GM12878 (cell line): ENCODE data around the gene PRG3. TPM values are rescaled to one million over a fixed set of nuclear protein-coding genes. Genes with fewer than 3 reads are reported as not detected.

ENCODE experiments used
- ATAC-seq: fragments of 200-7000 bp; cut with Tn5 transposase; 3 replicates; pipeline ENCODE4 v1.9.1; 2020; ENCODE audit warnings: mild to moderate bottlenecking, moderate library complexity
- BruUV-seq: library from RNA; stranded (reverse); fragments of 400-500 nt; replicated peaks from 2 replicates; lab custom pipeline; 2021; lab: Mats Ljungman, UMichigan
- CTCF ChIA-PET: fragments of 300-600 bp; sonication (Branson Sonifier 250); formaldehyde crosslinking; extraction: SDS; loops from one replicate; lab custom pipeline; 2021; ENCODE audit warnings: inconsistent platforms; lab: Yijun Ruan, JAX
- POLR2A ChIA-PET: fragments of 350-600 bp; formaldehyde crosslinking; extraction: SDS; loops from one replicate; lab custom pipeline; 2021; ENCODE audit warnings: inconsistent platforms; lab: Charles Lee
- RAD21 ChIA-PET: fragments of 300-600 bp; sonication (Branson Sonifier 250); formaldehyde crosslinking; loops from one replicate; lab custom pipeline; 2023; ENCODE audit warnings: antibody characterized with exemption; ENCODE audit not compliant: unreplicated experiment; lab: Charles Lee
- SMC1A ChIA-PET: fragments of 300-600 bp; sonication (Branson Sonifier 250); formaldehyde crosslinking; loops from one replicate; lab custom pipeline; 2023; ENCODE audit not compliant: unreplicated experiment, uncharacterized antibody; lab: Charles Lee
- DNase-seq: peaks from one replicate; pipeline ENCODE4 v3.0.0-alpha.2; 2011; ENCODE audit warnings: low read depth, low spot score
- FAIRE-seq: peaks from 3 replicates; lab custom pipeline; 2011; peaks lifted over from hg19 to GRCh38; lab: Jason Lieb, UNC
- H2AFZ ChIP-seq: 2 replicates; pipeline ENCODE4 v1.6.0; 2011; ENCODE audit warnings: low read depth, low read length, control low read depth; ENCODE audit not compliant: control insufficient read depth
- H3K27ac ChIP-seq: 2 replicates; pipeline ENCODE4 v1.5.1; 2011; ENCODE audit warnings: control low read depth; ENCODE audit not compliant: control insufficient read depth, insufficient read depth
- H3K27me3 ChIP-seq, 2 experiments: replicated peaks in 1 of 2; 2 replicates each; pipeline versions ENCODE4 v1.6.0 to v1.6.1; 2011; ENCODE audit warnings: low read length in 1 of 2; ENCODE audit not compliant: control insufficient read depth in 2 of 2, insufficient read depth in 2 of 2
- H3K36me3 ChIP-seq, 2 experiments: 2 replicates each; pipeline ENCODE4 v1.5.1; 2011; ENCODE audit warnings: low read length in 1 of 2; ENCODE audit not compliant: control insufficient read depth in 2 of 2, insufficient read depth in 2 of 2
- H3K4me1 ChIP-seq: 2 replicates; pipeline ENCODE4 v1.6.1; 2011; ENCODE audit warnings: mild to moderate bottlenecking, low read length, moderate library complexity, mixed read lengths; ENCODE audit not compliant: control insufficient read depth, insufficient read depth
- H3K4me2 ChIP-seq: 2 replicates; pipeline ENCODE4 v1.6.0; 2011; ENCODE audit warnings: control low read depth; ENCODE audit not compliant: control insufficient read depth, insufficient read depth
- H3K4me3 ChIP-seq: fragments of 200-600 bp; sonication (generic); 2 replicates; pipeline ENCODE4 v1.5.1; 2016
- H3K79me2 ChIP-seq: 2 replicates; pipeline ENCODE4 v1.6.0; 2011; ENCODE audit warnings: low read length; ENCODE audit not compliant: control insufficient read depth, insufficient read depth
- H3K9ac ChIP-seq: 2 replicates; pipeline ENCODE4 v1.8.0; 2011; ENCODE audit warnings: low read length, control low read depth, mixed read lengths; ENCODE audit not compliant: control insufficient read depth, insufficient read depth
- H3K9me3 ChIP-seq: replicated peaks from 3 replicates; pipeline ENCODE4 v1.5.1; 2011; ENCODE audit warnings: mild to moderate bottlenecking, low read length; ENCODE audit not compliant: control insufficient read depth, insufficient read depth
- H4K20me1 ChIP-seq: 2 replicates; pipeline ENCODE4 v1.6.0; 2011; ENCODE audit not compliant: control insufficient read depth, insufficient read depth
- BHLHE40 ChIP-seq, 2 experiments: fragments of 450-650 bp in 1 of 2; IDR thresholded peaks; 2 replicates each; pipeline ENCODE4 v1.6.1; 2011 to 2017; ENCODE audit warnings: low read depth in 2 of 2, borderline replicate concordance in 1 of 2, improper control_type of control experiment in 1 of 2, low read length in 1 of 2, mild to moderate bottlenecking in 1 of 2
- CBFB ChIP-seq: IDR thresholded peaks from 2 replicates; pipeline ENCODE4 v1.6.1; 2016; ENCODE audit warnings: antibody characterized with exemption, low read depth
- GATAD2B ChIP-seq: fragments of 450-650 bp; conservative IDR thresholded peaks from 2 replicates; pipeline ENCODE4 v1.6.1; 2017; ENCODE audit warnings: low read depth, mild to moderate bottlenecking, moderate library complexity
- KAT2A ChIP-seq: conservative IDR thresholded peaks from 2 replicates; pipeline ENCODE4 v1.6.1; 2011; ENCODE audit warnings: low read depth, low read length; ENCODE audit not compliant: control insufficient read depth
- NFIC ChIP-seq: IDR thresholded peaks from 2 replicates; pipeline ENCODE4 v1.6.1; 2012; ENCODE audit warnings: low read depth, mild to moderate bottlenecking, inconsistent platforms, low read length, moderate library complexity
- PBX3 ChIP-seq: IDR thresholded peaks from 2 replicates; pipeline ENCODE4 v1.6.1; 2011; ENCODE audit warnings: mild to moderate bottlenecking, low read depth, low read length, moderate library complexity; ENCODE audit not compliant: insufficient replicate concordance
- TCF3 ChIP-seq: IDR thresholded peaks from 2 replicates; pipeline ENCODE4 v1.6.1; 2012; ENCODE audit warnings: low read depth, mild to moderate bottlenecking, low read length, borderline replicate concordance; ENCODE audit not compliant: insufficient read depth
- WGBS: methylation state at CpG from one replicate; pipeline ENCODE4 v1.1.6; 2016; ENCODE audit warnings: low lambda C conversion rate; ENCODE audit not compliant: insufficient replicate concordance, insufficient coverage; ENCODE audit errors: missing lambda C conversion rate; 5-methylcytosine and 5-hydroxymethylcytosine counted together
- in situ Hi-C: fragments of 300-500 bp; cut with MboI; formaldehyde crosslinking; loops from 9 replicates; pipeline ENCODE4 v1.14.3; 2018; ENCODE audit warnings: mixed read lengths
- intact Hi-C: fragments of 100-400 bp; cut with micrococcal nuclease; formaldehyde crosslinking; loops from one replicate; pipeline ENCODE4 v1.14.2; 2022; ENCODE audit not compliant: unreplicated experiment
- polyA plus RNA-seq, 11 experiments: library from polyadenylated mRNA; depleted of rRNA in 4 of 11; unstranded in 6 of 11; stranded (reverse) in 5 of 11; fragments of >200 nt; fragmentation: Nextera tagmentation in 4 of 11; fragmentation: Illumina TruSeq in 1 of 11; extraction: Ambion mirVana in 4 of 11; extraction: Trizol in 1 of 11; gene quantifications; 1 replicate in 1 of 11; 2 replicates in 10 of 11; pipeline versions ENCODE4 v1.2.1 to v1.2.3, GENCODE V29; 2011 to 2016; ENCODE audit warnings: inconsistent platforms in 2 of 11, missing spikeins in 2 of 11, low read depth in 1 of 11
- total RNA-seq, 4 experiments: library from RNA; depleted of rRNA in 3 of 4; stranded (reverse); fragments of >200 nt in 3 of 4; fragmentation: Illumina TruSeq in 1 of 4; extraction: Trizol in 1 of 4; gene quantifications; 2 replicates each; pipeline versions ENCODE4 v1.2.1 to v1.2.3, GENCODE V29; 2013 to 2021
- TF ChIP-seq, protein P1 (sequence below): fragments of 450-650 bp; IDR thresholded peaks from 2 replicates; pipeline ENCODE4 v1.6.1; 2017; ENCODE audit warnings: antibody characterized with exemption, mild to moderate bottlenecking, moderate library complexity
- TF ChIP-seq, protein P2 (sequence below): IDR thresholded peaks from 2 replicates; pipeline ENCODE4 v1.6.1; 2012; ENCODE audit warnings: mild to moderate bottlenecking, low read depth, low read length

Gene PRG3
- total and polyA plus RNA-seq, 10 of the 15 experiments (the other 5 are each of a cell fraction or from before 2014, with no cell fraction given): not detected

- H3K9ac ChIP-seq: no peak overlapping the region
- H4K20me1 ChIP-seq: no peaks in the 10 kb centered on the region
- DNase-seq (no peak), FAIRE-seq (no peak), ATAC-seq (no peak)
- intact Hi-C loops (no loop called here), in situ Hi-C loops (no loop called here)
- no TSS peak for BruUV-seq
- H3K36me3 ChIP-seq: no peaks in the 10 kb centered on the region
- no peaks in the 10 kb centered on the region for H3K4me1 ChIP-seq
- ChIA-PET CTCF (no interaction called here), SMC1A (no interaction called here), RAD21 (no interaction called here)
- H3K4me2 ChIP-seq: no peak overlapping the region
- H3K27me3 ChIP-seq: no peaks in the 10 kb centered on the region
- no peak overlapping the region for H2AFZ ChIP-seq
- H3K79me2 ChIP-seq: no peaks in the 10 kb centered on the region
- no peak overlapping the region for H3K4me3 ChIP-seq
- WGBS: 66% methylated on average over 5 of the region's 5 CpGs
- TF ChIP-seq NFIC: no peak
- TF ChIP-seq KAT2A: no peak
- TF ChIP-seq BHLHE40 (IDR thresholded peaks at IDR 0.05; ENCODE audit: borderline replicate concordance in 1 of 2, low read depth in 2 of 2, low read length in 1 of 2): no peak
- TF ChIP-seq, protein P1, sequence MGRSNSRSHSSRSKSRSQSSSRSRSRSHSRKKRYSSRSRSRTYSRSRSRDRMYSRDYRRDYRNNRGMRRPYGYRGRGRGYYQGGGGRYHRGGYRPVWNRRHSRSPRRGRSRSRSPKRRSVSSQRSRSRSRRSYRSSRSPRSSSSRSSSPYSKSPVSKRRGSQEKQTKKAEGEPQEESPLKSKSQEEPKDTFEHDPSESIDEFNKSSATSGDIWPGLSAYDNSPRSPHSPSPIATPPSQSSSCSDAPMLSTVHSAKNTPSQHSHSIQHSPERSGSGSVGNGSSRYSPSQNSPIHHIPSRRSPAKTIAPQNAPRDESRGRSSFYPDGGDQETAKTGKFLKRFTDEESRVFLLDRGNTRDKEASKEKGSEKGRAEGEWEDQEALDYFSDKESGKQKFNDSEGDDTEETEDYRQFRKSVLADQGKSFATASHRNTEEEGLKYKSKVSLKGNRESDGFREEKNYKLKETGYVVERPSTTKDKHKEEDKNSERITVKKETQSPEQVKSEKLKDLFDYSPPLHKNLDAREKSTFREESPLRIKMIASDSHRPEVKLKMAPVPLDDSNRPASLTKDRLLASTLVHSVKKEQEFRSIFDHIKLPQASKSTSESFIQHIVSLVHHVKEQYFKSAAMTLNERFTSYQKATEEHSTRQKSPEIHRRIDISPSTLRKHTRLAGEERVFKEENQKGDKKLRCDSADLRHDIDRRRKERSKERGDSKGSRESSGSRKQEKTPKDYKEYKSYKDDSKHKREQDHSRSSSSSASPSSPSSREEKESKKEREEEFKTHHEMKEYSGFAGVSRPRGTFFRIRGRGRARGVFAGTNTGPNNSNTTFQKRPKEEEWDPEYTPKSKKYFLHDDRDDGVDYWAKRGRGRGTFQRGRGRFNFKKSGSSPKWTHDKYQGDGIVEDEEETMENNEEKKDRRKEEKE: no peak
- TF ChIP-seq PBX3: no peak
- TF ChIP-seq, protein P2, sequence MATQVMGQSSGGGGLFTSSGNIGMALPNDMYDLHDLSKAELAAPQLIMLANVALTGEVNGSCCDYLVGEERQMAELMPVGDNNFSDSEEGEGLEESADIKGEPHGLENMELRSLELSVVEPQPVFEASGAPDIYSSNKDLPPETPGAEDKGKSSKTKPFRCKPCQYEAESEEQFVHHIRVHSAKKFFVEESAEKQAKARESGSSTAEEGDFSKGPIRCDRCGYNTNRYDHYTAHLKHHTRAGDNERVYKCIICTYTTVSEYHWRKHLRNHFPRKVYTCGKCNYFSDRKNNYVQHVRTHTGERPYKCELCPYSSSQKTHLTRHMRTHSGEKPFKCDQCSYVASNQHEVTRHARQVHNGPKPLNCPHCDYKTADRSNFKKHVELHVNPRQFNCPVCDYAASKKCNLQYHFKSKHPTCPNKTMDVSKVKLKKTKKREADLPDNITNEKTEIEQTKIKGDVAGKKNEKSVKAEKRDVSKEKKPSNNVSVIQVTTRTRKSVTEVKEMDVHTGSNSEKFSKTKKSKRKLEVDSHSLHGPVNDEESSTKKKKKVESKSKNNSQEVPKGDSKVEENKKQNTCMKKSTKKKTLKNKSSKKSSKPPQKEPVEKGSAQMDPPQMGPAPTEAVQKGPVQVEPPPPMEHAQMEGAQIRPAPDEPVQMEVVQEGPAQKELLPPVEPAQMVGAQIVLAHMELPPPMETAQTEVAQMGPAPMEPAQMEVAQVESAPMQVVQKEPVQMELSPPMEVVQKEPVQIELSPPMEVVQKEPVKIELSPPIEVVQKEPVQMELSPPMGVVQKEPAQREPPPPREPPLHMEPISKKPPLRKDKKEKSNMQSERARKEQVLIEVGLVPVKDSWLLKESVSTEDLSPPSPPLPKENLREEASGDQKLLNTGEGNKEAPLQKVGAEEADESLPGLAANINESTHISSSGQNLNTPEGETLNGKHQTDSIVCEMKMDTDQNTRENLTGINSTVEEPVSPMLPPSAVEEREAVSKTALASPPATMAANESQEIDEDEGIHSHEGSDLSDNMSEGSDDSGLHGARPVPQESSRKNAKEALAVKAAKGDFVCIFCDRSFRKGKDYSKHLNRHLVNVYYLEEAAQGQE: no peak
- TF ChIP-seq TCF3: no peak
- TF ChIP-seq CBFB: no peak
- no peak for TF ChIP-seq GATAD2B
- TF ChIP-seq, all 136 proteins: peak for 0
- no peak overlapping the region for H3K27ac ChIP-seq
- no peaks in the 10 kb centered on the region for H3K9me3 ChIP-seq
- POLR2A ChIA-PET: no interaction called here
Observed at GRCh38 chr11:57386178-57386940, 5.4 kb upstream of the PRG3 start.
